GM12878 (cell line): ENCODE data around the gene DGLUCY. TPM values are rescaled to one million over a fixed set of nuclear protein-coding genes. Genes with fewer than 3 reads are reported as not detected.

ENCODE experiments used
- ATAC-seq: fragments of 200-7000 bp; cut with Tn5 transposase; 3 replicates; pipeline ENCODE4 v1.9.1; 2020; ENCODE audit warnings: mild to moderate bottlenecking, moderate library complexity
- Bru-seq: library from RNA; stranded (reverse); fragments of 400-500 nt; gene quantifications from one replicate; lab custom pipeline; 2021; lab: Mats Ljungman, UMichigan
- BruChase-seq, 2 experiments: library from RNA; stranded (reverse); fragments of 400-500 nt; gene quantifications; one replicate each; lab custom pipeline; 2021; lab: Mats Ljungman, UMichigan
- BruUV-seq: library from RNA; stranded (reverse); fragments of 400-500 nt; replicated peaks from 2 replicates; lab custom pipeline; 2021; lab: Mats Ljungman, UMichigan
- CTCF ChIA-PET: fragments of 300-600 bp; sonication (Branson Sonifier 250); formaldehyde crosslinking; extraction: SDS; loops from one replicate; lab custom pipeline; 2021; ENCODE audit warnings: inconsistent platforms; lab: Yijun Ruan, JAX
- POLR2A ChIA-PET: fragments of 350-600 bp; formaldehyde crosslinking; extraction: SDS; loops from one replicate; lab custom pipeline; 2021; ENCODE audit warnings: inconsistent platforms; lab: Charles Lee
- RAD21 ChIA-PET: fragments of 300-600 bp; sonication (Branson Sonifier 250); formaldehyde crosslinking; loops from one replicate; lab custom pipeline; 2023; ENCODE audit warnings: antibody characterized with exemption; ENCODE audit not compliant: unreplicated experiment; lab: Charles Lee
- SMC1A ChIA-PET: fragments of 300-600 bp; sonication (Branson Sonifier 250); formaldehyde crosslinking; loops from one replicate; lab custom pipeline; 2023; ENCODE audit not compliant: unreplicated experiment, uncharacterized antibody; lab: Charles Lee
- DNase-seq: peaks from one replicate; pipeline ENCODE4 v3.0.0-alpha.2; 2011; ENCODE audit warnings: low read depth, low spot score
- FAIRE-seq: peaks from 3 replicates; lab custom pipeline; 2011; peaks lifted over from hg19 to GRCh38; lab: Jason Lieb, UNC
- H2AFZ ChIP-seq: 2 replicates; pipeline ENCODE4 v1.6.0; 2011; ENCODE audit warnings: low read depth, low read length, control low read depth; ENCODE audit not compliant: control insufficient read depth
- H3K27ac ChIP-seq: 2 replicates; pipeline ENCODE4 v1.5.1; 2011; ENCODE audit warnings: control low read depth; ENCODE audit not compliant: control insufficient read depth, insufficient read depth
- H3K27me3 ChIP-seq, 2 experiments: replicated peaks in 1 of 2; 2 replicates each; pipeline versions ENCODE4 v1.6.0 to v1.6.1; 2011; ENCODE audit warnings: low read length in 1 of 2; ENCODE audit not compliant: control insufficient read depth in 2 of 2, insufficient read depth in 2 of 2
- H3K36me3 ChIP-seq, 2 experiments: 2 replicates each; pipeline ENCODE4 v1.5.1; 2011; ENCODE audit warnings: low read length in 1 of 2; ENCODE audit not compliant: control insufficient read depth in 2 of 2, insufficient read depth in 2 of 2
- H3K4me1 ChIP-seq: 2 replicates; pipeline ENCODE4 v1.6.1; 2011; ENCODE audit warnings: mild to moderate bottlenecking, low read length, moderate library complexity, mixed read lengths; ENCODE audit not compliant: control insufficient read depth, insufficient read depth
- H3K4me2 ChIP-seq: 2 replicates; pipeline ENCODE4 v1.6.0; 2011; ENCODE audit warnings: control low read depth; ENCODE audit not compliant: control insufficient read depth, insufficient read depth
- H3K4me3 ChIP-seq: fragments of 200-600 bp; sonication (generic); 2 replicates; pipeline ENCODE4 v1.5.1; 2016
- H3K79me2 ChIP-seq: 2 replicates; pipeline ENCODE4 v1.6.0; 2011; ENCODE audit warnings: low read length; ENCODE audit not compliant: control insufficient read depth, insufficient read depth
- H3K9ac ChIP-seq: 2 replicates; pipeline ENCODE4 v1.8.0; 2011; ENCODE audit warnings: low read length, control low read depth, mixed read lengths; ENCODE audit not compliant: control insufficient read depth, insufficient read depth
- H3K9me3 ChIP-seq: replicated peaks from 3 replicates; pipeline ENCODE4 v1.5.1; 2011; ENCODE audit warnings: mild to moderate bottlenecking, low read length; ENCODE audit not compliant: control insufficient read depth, insufficient read depth
- H4K20me1 ChIP-seq: 2 replicates; pipeline ENCODE4 v1.6.0; 2011; ENCODE audit not compliant: control insufficient read depth, insufficient read depth
- BHLHE40 ChIP-seq, 2 experiments: fragments of 450-650 bp in 1 of 2; IDR thresholded peaks; 2 replicates each; pipeline ENCODE4 v1.6.1; 2011 to 2017; ENCODE audit warnings: low read depth in 2 of 2, borderline replicate concordance in 1 of 2, improper control_type of control experiment in 1 of 2, low read length in 1 of 2, mild to moderate bottlenecking in 1 of 2
- CBFB ChIP-seq: IDR thresholded peaks from 2 replicates; pipeline ENCODE4 v1.6.1; 2016; ENCODE audit warnings: antibody characterized with exemption, low read depth
- HDAC2 ChIP-seq: fragments of 200-600 bp; sonication (generic); IDR thresholded peaks from 2 replicates; pipeline ENCODE4 v1.6.1; 2017
- POLR2AphosphoS2 ChIP-seq: IDR thresholded peaks from 2 replicates; pipeline ENCODE4 v1.6.1; 2011; ENCODE audit warnings: low read depth, mild to moderate bottlenecking, low read length, improper control_type of control experiment, moderate library complexity
- RAD51 ChIP-seq: fragments of 450-650 bp; IDR thresholded peaks from 2 replicates; pipeline ENCODE4 v1.6.1; 2016; ENCODE audit warnings: moderate library complexity, mild to moderate bottlenecking, inconsistent platforms
- RB1 ChIP-seq: fragments of 450-650 bp; formaldehyde crosslinking; IDR thresholded peaks from 2 replicates; pipeline ENCODE4 v1.6.1; 2017; ENCODE audit warnings: mild to moderate bottlenecking, borderline replicate concordance
- SIX5 ChIP-seq: IDR thresholded peaks from 2 replicates; pipeline ENCODE4 v1.6.1; 2011; ENCODE audit warnings: mild to moderate bottlenecking, low read depth, low read length, moderate library complexity; ENCODE audit not compliant: severe bottlenecking
- TCF12 ChIP-seq: IDR thresholded peaks from 2 replicates; pipeline ENCODE4 v1.6.1; 2011; ENCODE audit warnings: low read depth, mild to moderate bottlenecking, low read length
- ZNF384 ChIP-seq: IDR thresholded peaks from 2 replicates; pipeline ENCODE4 v1.6.1; 2012; ENCODE audit warnings: low read depth, mild to moderate bottlenecking, low read length, improper control_type of control experiment, borderline replicate concordance
- WGBS: methylation state at CpG from one replicate; pipeline ENCODE4 v1.1.6; 2016; ENCODE audit warnings: low lambda C conversion rate; ENCODE audit not compliant: insufficient replicate concordance, insufficient coverage; ENCODE audit errors: missing lambda C conversion rate; 5-methylcytosine and 5-hydroxymethylcytosine counted together
- in situ Hi-C: fragments of 300-500 bp; cut with MboI; formaldehyde crosslinking; loops from 9 replicates; pipeline ENCODE4 v1.14.3; 2018; ENCODE audit warnings: mixed read lengths
- intact Hi-C: fragments of 100-400 bp; cut with micrococcal nuclease; formaldehyde crosslinking; loops from one replicate; pipeline ENCODE4 v1.14.2; 2022; ENCODE audit not compliant: unreplicated experiment
- long read RNA-seq, 2 experiments: library from polyadenylated mRNA; unstranded; transcript quantifications; one replicate each; pipeline ENCODE4 v2.0.0, GENCODE V29; 2019 to 2020
- polyA minus RNA-seq, 3 experiments: library from RNA; depleted of rRNA, polyadenylated mRNA; stranded (reverse); fragments of >200 nt; gene quantifications; 2 replicates each; pipeline ENCODE4 v1.2.3, GENCODE V29; 2011
- polyA plus RNA-seq, 11 experiments: library from polyadenylated mRNA; depleted of rRNA in 4 of 11; unstranded in 6 of 11; stranded (reverse) in 5 of 11; fragments of >200 nt; fragmentation: Nextera tagmentation in 4 of 11; fragmentation: Illumina TruSeq in 1 of 11; extraction: Ambion mirVana in 4 of 11; extraction: Trizol in 1 of 11; gene quantifications; 1 replicate in 1 of 11; 2 replicates in 10 of 11; pipeline versions ENCODE4 v1.2.1 to v1.2.3, GENCODE V29; 2011 to 2016; ENCODE audit warnings: inconsistent platforms in 2 of 11, missing spikeins in 2 of 11, low read depth in 1 of 11
- total RNA-seq, 4 experiments: library from RNA; depleted of rRNA in 3 of 4; stranded (reverse); fragments of >200 nt in 3 of 4; fragmentation: Illumina TruSeq in 1 of 4; extraction: Trizol in 1 of 4; gene quantifications; 2 replicates each; pipeline versions ENCODE4 v1.2.1 to v1.2.3, GENCODE V29; 2013 to 2021
- TF ChIP-seq, protein P1 (sequence below): IDR thresholded peaks from 2 replicates; pipeline ENCODE4 v1.6.1; 2011; ENCODE audit warnings: low read depth, mild to moderate bottlenecking, low read length, moderate library complexity, borderline replicate concordance; ENCODE audit errors: extremely low read depth
- TF ChIP-seq, protein P2 (sequence below): IDR thresholded peaks from 2 replicates; pipeline ENCODE4 v1.6.1; 2012; ENCODE audit warnings: low read depth, low read length, improper control_type of control experiment
- TF ChIP-seq, protein P3 (sequence below): IDR thresholded peaks from 2 replicates; pipeline ENCODE4 v1.6.1; 2011; ENCODE audit warnings: low read depth, low read length, improper control_type of control experiment, borderline replicate concordance
- TF ChIP-seq, protein P4 (sequence below): fragments of 450-650 bp; conservative IDR thresholded peaks from 2 replicates; pipeline ENCODE4 v1.6.1; 2017; ENCODE audit warnings: mild to moderate bottlenecking, moderate library complexity

The DGLUCY gene, protein sequence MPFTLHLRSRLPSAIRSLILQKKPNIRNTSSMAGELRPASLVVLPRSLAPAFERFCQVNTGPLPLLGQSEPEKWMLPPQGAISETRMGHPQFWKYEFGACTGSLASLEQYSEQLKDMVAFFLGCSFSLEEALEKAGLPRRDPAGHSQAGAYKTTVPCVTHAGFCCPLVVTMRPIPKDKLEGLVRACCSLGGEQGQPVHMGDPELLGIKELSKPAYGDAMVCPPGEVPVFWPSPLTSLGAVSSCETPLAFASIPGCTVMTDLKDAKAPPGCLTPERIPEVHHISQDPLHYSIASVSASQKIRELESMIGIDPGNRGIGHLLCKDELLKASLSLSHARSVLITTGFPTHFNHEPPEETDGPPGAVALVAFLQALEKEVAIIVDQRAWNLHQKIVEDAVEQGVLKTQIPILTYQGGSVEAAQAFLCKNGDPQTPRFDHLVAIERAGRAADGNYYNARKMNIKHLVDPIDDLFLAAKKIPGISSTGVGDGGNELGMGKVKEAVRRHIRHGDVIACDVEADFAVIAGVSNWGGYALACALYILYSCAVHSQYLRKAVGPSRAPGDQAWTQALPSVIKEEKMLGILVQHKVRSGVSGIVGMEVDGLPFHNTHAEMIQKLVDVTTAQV
- total RNA-seq (2013; cell fraction: nucleolus; rRNA removed): 462 and 476 TPM in 2 replicates
- 64.0 and 69.7 TPM in 2 replicates for total RNA-seq (2014; rRNA removed)
- 52.8 and 57.8 TPM in 2 replicates for total RNA-seq (2014; rRNA removed; fragmentation: Illumina TruSeq; extraction: Trizol)
- total RNA-seq (2021): 50.5 and 56.8 TPM in 2 replicates
- polyA plus RNA-seq (2011; ENCODE audit: low read depth): 37.4 TPM
- polyA plus RNA-seq (2011; rRNA removed): 42.9 and 53.5 TPM in 2 replicates
- polyA plus RNA-seq (2011; cell fraction: cytosol; rRNA removed): 52.2 and 69.1 TPM in 2 replicates
- 290 and 321 TPM in 2 replicates for polyA plus RNA-seq (2011; cell fraction: nucleus; rRNA removed)
- polyA plus RNA-seq (2012): 39.8 and 51.8 TPM in 2 replicates
- polyA plus RNA-seq (2014; fragmentation: Illumina TruSeq; extraction: Trizol): 69.9 and 70.3 TPM in 2 replicates
- 10 to 100 TPM; 15.0 to 23.2 TPM for polyA plus RNA-seq (2014; fragmentation: Nextera tagmentation; extraction: Ambion mirVana)
- polyA plus RNA-seq (2014; rRNA removed): 57.4 and 64.6 TPM in 2 replicates
- 10 to 100 TPM; 47.3 to 47.4 TPM for polyA plus RNA-seq (2016; fragmentation: Nextera tagmentation; extraction: Ambion mirVana)
- 76.4 and 134 TPM in 2 replicates for polyA minus RNA-seq (2011; rRNA and poly(A)+ RNA removed)
- polyA minus RNA-seq (2011; cell fraction: cytosol; rRNA and poly(A)+ RNA removed): 18.7 and 23.9 TPM in 2 replicates
- 101 and 133 TPM in 2 replicates for polyA minus RNA-seq (2011; cell fraction: nucleus; rRNA and poly(A)+ RNA removed)
- Bru-seq, nascent RNA: percentile 75 among the genes with signal in this experiment
- BruChase-seq, experiment 1, labeled RNA remaining after a 6-hour chase: percentile 80 among the genes with signal in this experiment
- percentile 72 among the genes with signal in this experiment for BruChase-seq, experiment 2, labeled RNA remaining after a 2-hour chase
- long read RNA-seq, experiment 1, transcript DGLUCY-204 (14 exons, 2,538 nt): major isoform, 7 of 33 reads
- long read RNA-seq, experiment 1, partial matches to known transcripts: 1 of 33 reads
- long read RNA-seq, experiment 1, other reads (novel, unspliced or antisense): 21 of 33 reads
- long read RNA-seq, experiment 2, transcript DGLUCY-204 (14 exons, 2,538 nt): major isoform, 27 of 143 reads
- long read RNA-seq, experiment 2, transcript DGLUCY-229 (16 exons, 2,764 nt): minor isoform, 14 of 143 reads
- long read RNA-seq, experiment 2, partial matches to known transcripts: 33 of 143 reads
- long read RNA-seq, experiment 2, other reads (novel, unspliced or antisense): 68 of 143 reads

DNA sequence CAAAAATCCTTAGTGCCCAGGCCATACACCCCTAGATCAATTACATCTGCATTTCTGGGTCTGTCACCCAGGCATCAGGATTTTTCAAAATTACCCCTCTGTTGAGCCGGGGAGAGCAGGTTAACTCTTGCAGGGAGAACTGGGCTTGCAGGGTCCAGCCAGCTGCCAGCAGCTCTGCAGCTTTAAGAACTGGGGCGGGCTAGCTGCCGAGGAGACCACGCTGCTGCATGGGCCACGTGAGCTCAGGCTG is at the start of gene DGLUCY:
TSS of gene DGLUCY (plus strand) at position 245 of the 250 bp plus-strand sequence. CDS start 46,222 bp downstream, outside the sequence.
- H2AFZ ChIP-seq: peak within 1 kb of the TSS; percentile 92
- H4K20me1 ChIP-seq: no peaks in the 10 kb centered on the region
- peak within 1 kb of the TSS; percentile 98 for H3K27ac ChIP-seq
- SMC1A ChIA-PET: interaction anchor here (0.6 to 4.2 kb wide), 16 partner anchors 12 to 436 kb away, joined by 3 to 68 read pairs (median 4); partner anchors contain the start of gene RPS6KA5
- ATAC-seq: peak; percentile 89
- in situ Hi-C loops: no loop called here
- peaks cover 0 to 3% of the 10 kb centered on the region in 2 experiments; a peak in 2 of 4 replicates for H3K36me3 ChIP-seq
- H3K27me3 ChIP-seq: no peaks in the 10 kb centered on the region
- peak within 1 kb of the TSS; percentile 75 for H3K4me2 ChIP-seq
- no peak for DNase-seq
- CTCF ChIA-PET: interaction anchor here (1.0 to 4.2 kb wide), 13 partner anchors 25 to 714 kb away, joined by 3 to 28 read pairs (median 5); partner anchors contain the start of gene RPS6KA5
- H3K9ac ChIP-seq: peak within 1 kb of the TSS; percentile 89
- WGBS: under 1% methylated on average over 5 of the region's 5 CpGs
- intact Hi-C loops: loop anchor here (1.0 kb wide), 1 partner anchor 53 kb away; the partner anchor contains the start of gene RPS6KA5
- H3K9me3 ChIP-seq: no peaks in the 10 kb centered on the region
- H3K4me3 ChIP-seq: peak within 1 kb of the TSS; percentile 100
- no TSS peak for BruUV-seq
- RAD21 ChIA-PET: interaction anchor here (0.8 to 5.3 kb wide), 16 partner anchors 9 to 210 kb away, joined by 3 to 63 read pairs (median 3); partner anchors contain the start of gene RPS6KA5
- H3K4me1 ChIP-seq: peaks cover 25% of the 10 kb centered on the region
- POLR2A ChIA-PET: interaction anchor here (0.6 to 3.9 kb wide), 9 partner anchors 9 to 234 kb away, joined by 3 to 94 read pairs (median 4); partner anchors contain the start of gene RPS6KA5
- FAIRE-seq: no peak
- peaks cover 46% of the 10 kb centered on the region for H3K79me2 ChIP-seq
- TF ChIP-seq RB1: 0 out of 2 replicates have a peak, but pooled peaks have one; percentile 52
- TF ChIP-seq ZNF384: no peak
- TF ChIP-seq, protein P1, sequence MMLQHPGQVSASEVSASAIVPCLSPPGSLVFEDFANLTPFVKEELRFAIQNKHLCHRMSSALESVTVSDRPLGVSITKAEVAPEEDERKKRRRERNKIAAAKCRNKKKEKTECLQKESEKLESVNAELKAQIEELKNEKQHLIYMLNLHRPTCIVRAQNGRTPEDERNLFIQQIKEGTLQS: no peak
- peak; percentile 93 to 94 for TF ChIP-seq BHLHE40 (IDR thresholded peaks at IDR 0.05; ENCODE audit: borderline replicate concordance in 1 of 2, low read depth in 2 of 2, low read length in 1 of 2)
- TF ChIP-seq, protein P2, sequence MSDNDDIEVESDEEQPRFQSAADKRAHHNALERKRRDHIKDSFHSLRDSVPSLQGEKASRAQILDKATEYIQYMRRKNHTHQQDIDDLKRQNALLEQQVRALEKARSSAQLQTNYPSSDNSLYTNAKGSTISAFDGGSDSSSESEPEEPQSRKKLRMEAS: peak; percentile 52; the same call in 1 of the 2 replicates
- TF ChIP-seq TCF12: peak; percentile 45; the same call in 1 of the 2 replicates
- TF ChIP-seq, protein P3, sequence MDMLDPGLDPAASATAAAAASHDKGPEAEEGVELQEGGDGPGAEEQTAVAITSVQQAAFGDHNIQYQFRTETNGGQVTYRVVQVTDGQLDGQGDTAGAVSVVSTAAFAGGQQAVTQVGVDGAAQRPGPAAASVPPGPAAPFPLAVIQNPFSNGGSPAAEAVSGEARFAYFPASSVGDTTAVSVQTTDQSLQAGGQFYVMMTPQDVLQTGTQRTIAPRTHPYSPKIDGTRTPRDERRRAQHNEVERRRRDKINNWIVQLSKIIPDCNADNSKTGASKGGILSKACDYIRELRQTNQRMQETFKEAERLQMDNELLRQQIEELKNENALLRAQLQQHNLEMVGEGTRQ: peak; percentile 76
- no peak for TF ChIP-seq CBFB
- no peak for TF ChIP-seq SIX5
- no peak for TF ChIP-seq HDAC2
- peak; percentile 4 for TF ChIP-seq RAD51
- TF ChIP-seq, protein P4, sequence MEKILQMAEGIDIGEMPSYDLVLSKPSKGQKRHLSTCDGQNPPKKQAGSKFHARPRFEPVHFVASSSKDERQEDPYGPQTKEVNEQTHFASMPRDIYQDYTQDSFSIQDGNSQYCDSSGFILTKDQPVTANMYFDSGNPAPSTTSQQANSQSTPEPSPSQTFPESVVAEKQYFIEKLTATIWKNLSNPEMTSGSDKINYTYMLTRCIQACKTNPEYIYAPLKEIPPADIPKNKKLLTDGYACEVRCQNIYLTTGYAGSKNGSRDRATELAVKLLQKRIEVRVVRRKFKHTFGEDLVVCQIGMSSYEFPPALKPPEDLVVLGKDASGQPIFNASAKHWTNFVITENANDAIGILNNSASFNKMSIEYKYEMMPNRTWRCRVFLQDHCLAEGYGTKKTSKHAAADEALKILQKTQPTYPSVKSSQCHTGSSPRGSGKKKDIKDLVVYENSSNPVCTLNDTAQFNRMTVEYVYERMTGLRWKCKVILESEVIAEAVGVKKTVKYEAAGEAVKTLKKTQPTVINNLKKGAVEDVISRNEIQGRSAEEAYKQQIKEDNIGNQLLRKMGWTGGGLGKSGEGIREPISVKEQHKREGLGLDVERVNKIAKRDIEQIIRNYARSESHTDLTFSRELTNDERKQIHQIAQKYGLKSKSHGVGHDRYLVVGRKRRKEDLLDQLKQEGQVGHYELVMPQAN: no peak
- no peak for TF ChIP-seq POLR2AphosphoS2
